ENCODE results near the gene GRIK1.

The GRIK1 gene

DNA sequence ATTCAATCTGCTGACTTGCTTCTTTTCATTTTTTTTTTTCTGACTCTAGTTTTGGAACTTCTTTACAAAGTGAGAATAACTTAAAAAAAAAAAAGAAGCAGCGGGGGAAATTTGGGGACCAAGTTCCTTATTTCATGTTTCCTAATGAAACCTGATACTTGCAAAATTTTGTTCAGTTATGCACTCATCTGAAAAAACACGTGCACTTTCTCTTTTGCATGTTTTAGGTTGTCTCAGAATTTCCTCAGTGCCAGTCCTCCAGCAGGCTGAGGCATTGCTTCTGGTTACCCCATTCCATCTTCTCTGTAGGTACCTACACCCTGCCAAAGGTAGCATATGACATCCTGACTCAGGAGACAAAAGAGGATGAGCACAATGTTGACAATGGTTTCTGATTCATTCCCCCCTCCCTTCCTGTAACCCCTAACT, 299.7 kb downstream of the GRIK1 start (continued):
- TF ChIP-seq, protein P1, sequence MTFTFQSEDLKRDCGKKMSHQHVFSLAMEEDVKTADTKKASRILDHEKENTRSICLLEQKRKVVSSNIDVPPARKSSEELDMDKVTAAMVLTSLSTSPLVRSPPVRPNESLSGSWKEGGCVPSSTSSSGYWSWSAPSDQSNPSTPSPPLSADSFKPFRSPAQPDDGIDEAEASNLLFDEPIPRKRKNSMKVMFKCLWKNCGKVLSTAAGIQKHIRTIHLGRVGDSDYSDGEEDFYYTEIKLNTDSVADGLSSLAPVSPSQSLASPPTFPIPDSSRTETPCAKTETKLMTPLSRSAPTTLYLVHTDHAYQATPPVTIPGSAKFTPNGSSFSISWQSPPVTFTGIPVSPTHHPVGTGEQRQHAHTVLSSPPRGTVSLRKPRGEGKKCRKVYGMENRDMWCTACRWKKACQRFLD (tag by site-specific recombination; IDR thresholded peaks at IDR 0.05), result no peak
- TF ChIP-seq GFI1B (tag by site-specific recombination; IDR thresholded peaks at IDR 0.05) (no peak), ZNF37A (tag by site-specific recombination; IDR thresholded peaks at IDR 0.05) (no peak), ZNF426 (tag by site-specific recombination; IDR thresholded peaks at IDR 0.05) (no peak), ZNF768 (tag by site-specific recombination; IDR thresholded peaks at IDR 0.05) (no peak), ZNF354C (tag by site-specific recombination; IDR thresholded peaks at IDR 0.05; ENCODE audit: borderline replicate concordance, low read depth) (no peak)
- TF ChIP-seq, protein P2, sequence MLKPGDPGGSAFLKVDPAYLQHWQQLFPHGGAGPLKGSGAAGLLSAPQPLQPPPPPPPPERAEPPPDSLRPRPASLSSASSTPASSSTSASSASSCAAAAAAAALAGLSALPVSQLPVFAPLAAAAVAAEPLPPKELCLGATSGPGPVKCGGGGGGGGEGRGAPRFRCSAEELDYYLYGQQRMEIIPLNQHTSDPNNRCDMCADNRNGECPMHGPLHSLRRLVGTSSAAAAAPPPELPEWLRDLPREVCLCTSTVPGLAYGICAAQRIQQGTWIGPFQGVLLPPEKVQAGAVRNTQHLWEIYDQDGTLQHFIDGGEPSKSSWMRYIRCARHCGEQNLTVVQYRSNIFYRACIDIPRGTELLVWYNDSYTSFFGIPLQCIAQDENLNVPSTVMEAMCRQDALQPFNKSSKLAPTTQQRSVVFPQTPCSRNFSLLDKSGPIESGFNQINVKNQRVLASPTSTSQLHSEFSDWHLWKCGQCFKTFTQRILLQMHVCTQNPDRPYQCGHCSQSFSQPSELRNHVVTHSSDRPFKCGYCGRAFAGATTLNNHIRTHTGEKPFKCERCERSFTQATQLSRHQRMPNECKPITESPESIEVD (tag by site-specific recombination; IDR thresholded peaks at IDR 0.05), result no peak

DNA sequence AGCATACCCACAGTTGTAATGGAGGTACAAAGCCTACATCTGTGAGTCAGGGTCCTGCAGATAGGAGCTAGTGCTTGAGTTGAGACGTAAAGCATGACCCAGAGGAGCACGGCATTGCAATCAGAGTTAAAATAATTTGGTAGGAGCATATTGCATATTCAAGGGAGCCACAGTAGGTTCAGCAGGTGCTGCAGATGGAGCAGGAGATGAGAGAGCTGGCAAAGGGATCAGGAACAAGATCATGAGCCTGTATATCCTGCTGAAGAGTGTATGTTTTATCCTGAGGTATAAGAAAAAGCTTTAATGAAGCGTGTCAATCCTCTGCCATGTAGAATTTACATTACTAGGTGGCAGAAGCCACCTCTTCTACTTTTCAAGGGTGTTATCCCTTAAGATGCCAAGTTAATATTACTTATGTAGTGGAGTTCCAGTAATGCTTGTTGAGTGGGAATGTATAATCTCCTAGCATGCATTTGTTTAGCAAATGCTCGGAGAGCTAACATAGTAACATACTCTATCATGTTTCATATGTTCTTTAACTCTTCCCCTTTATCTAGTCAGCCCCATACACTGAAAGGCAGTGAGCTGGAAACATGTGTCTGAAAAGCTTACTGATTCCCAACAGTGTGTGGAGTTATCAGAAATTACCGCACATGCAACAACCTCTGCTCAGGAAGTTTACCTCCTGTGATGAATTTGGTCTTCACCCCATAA, 300.3 kb downstream of the GRIK1 start:
- POLR2A ChIA-PET, result no interaction called here
- H3K4me1 ChIP-seq (ENCODE audit: control insufficient read depth, insufficient read depth, low read length), result no peaks in the 10 kb centered on the region
- no peak overlapping the region for H3K27ac ChIP-seq (ENCODE audit: extremely low read depth, low read depth, low read length)
- no peak for TF ChIP-seq ZNF600 (tag by site-specific recombination; IDR thresholded peaks at IDR 0.05)
- TF ChIP-seq, protein P3, sequence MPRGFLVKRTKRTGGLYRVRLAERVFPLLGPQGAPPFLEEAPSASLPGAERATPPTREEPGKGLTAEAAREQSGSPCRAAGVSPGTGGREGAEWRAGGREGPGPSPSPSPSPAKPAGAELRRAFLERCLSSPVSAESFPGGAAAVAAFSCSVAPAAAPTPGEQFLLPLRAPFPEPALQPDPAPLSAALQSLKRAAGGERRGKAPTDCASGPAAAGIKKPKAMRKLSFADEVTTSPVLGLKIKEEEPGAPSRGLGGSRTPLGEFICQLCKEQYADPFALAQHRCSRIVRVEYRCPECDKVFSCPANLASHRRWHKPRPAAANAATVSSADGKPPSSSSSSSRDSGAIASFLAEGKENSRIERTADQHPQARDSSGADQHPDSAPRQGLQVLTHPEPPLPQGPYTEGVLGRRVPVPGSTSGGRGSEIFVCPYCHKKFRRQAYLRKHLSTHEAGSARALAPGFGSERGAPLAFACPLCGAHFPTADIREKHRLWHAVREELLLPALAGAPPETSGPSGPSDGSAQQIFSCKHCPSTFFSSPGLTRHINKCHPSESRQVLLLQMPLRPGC (tag by site-specific recombination; IDR thresholded peaks at IDR 0.05), result no peak
- no peak for TF ChIP-seq ZNF19 (tag by site-specific recombination; IDR thresholded peaks at IDR 0.05; ENCODE audit: low read depth)
- TF ChIP-seq KLF16 (tag by site-specific recombination; IDR thresholded peaks at IDR 0.05), result no peak
- TF ChIP-seq GLI2 (tag by site-specific recombination; IDR thresholded peaks at IDR 0.05; ENCODE audit: borderline replicate concordance, low read depth), result no peak
- no peak for TF ChIP-seq ZNF174 (tag by site-specific recombination; IDR thresholded peaks at IDR 0.05)
- no peak for TF ChIP-seq ZNF423 (tag by site-specific recombination; IDR thresholded peaks at IDR 0.05)
- TF ChIP-seq ZNF555 (tag by site-specific recombination; conservative IDR thresholded peaks at IDR 0.05), result no peak
- TF ChIP-seq ZNF791 (tag by site-specific recombination; IDR thresholded peaks at IDR 0.05), result no peak
- no peak for TF ChIP-seq ZBTB21 (tag by site-specific recombination; IDR thresholded peaks at IDR 0.05)
- TF ChIP-seq ZNF548 (tag by site-specific recombination; IDR thresholded peaks at IDR 0.05), result no peak
- TF ChIP-seq ZBTB7A (tag by site-specific recombination; IDR thresholded peaks at IDR 0.05; ENCODE audit: low read depth), result no peak
- TF ChIP-seq YY1 (tag by site-specific recombination; IDR thresholded peaks at IDR 0.05), result no peak
- TF ChIP-seq ZNF426 (tag by site-specific recombination; IDR thresholded peaks at IDR 0.05), result no peak
- H3K36me3 ChIP-seq (ENCODE audit: control insufficient read depth in 2 of 2, insufficient read depth in 1 of 2, low read length in 2 of 2), result no peaks in the 10 kb centered on the region
- no peaks in the 10 kb centered on the region for H3K9me3 ChIP-seq (ENCODE audit: control insufficient read depth, insufficient read depth, low read depth, low read length)
- no peak overlapping the region for H3K4me3 ChIP-seq (ENCODE audit: low read depth, low read length)
- CTCF ChIA-PET, result no interaction called here
